GM19025 (cell line): ENCODE results near the gene NFAM1.

ENCODE experiments used
- ATAC-seq: cut with Tn5 transposase; IDR thresholded peaks from one replicate; pipeline ENCODE4 v1.9.1; 2021; ENCODE audit warnings: mild to moderate bottlenecking, low read depth, moderate library complexity; ENCODE audit not compliant: unreplicated experiment

NFAM1 gene, protein sequence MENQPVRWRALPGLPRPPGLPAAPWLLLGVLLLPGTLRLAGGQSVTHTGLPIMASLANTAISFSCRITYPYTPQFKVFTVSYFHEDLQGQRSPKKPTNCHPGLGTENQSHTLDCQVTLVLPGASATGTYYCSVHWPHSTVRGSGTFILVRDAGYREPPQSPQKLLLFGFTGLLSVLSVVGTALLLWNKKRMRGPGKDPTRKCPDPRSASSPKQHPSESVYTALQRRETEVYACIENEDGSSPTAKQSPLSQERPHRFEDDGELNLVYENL

GRCh38 chr22:42432020-42432596, at the start of gene NFAM1:
Gene NFAM1, minus strand, starts transcription at chr22:42432403. Its CDS starts 46 bp downstream, at chr22:42432357.
- no peak for ATAC-seq

DNA sequence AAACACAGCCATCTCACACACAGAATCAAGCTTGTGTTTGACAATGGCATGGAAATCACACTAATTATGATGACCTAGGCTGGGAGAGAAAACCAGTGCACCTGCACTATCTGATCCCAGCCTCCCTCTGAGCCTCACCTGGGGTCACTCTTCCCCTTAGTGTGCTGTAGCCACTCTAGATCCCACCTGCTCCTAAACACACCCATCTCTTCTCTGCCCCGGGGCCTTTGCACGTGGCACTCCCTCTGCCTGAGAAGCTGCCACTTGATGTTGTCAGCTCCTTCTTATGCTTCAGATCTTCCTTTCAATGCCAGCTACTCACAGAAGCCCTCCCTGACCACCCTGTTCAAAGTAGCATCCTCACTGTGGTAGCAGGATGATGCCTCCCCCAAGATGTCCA, 42.9 kb upstream of the NFAM1 start:
- no peak for ATAC-seq

GRCh38 chr22:42473484-42474193, 41.4 kb upstream of the NFAM1 start:
- no peak for ATAC-seq

DNA sequence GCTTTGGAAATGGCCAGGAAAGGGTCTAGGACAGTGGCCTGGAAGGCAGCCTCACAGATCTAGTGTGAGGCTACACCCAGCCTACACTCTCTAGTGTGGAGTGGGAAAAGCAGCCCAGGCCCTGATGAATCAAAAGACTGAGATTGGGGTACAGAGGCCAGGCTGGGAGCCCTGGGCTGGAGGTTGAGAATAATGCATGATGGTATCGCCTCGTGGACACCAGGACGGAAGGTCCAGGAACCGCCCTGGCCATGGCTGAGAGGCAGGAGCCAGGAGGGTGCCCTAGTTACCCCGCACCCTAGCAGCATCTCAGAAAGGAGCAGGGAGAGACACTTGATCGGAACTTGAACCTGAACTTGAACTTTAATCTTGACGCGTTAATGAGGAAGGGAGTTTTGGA, 40.5 kb upstream of the NFAM1 start:
- ATAC-seq: no peak

GRCh38 chr22:42471441-42471840, 39.2 kb upstream of the NFAM1 start:
- ATAC-seq: no peak

DNA sequence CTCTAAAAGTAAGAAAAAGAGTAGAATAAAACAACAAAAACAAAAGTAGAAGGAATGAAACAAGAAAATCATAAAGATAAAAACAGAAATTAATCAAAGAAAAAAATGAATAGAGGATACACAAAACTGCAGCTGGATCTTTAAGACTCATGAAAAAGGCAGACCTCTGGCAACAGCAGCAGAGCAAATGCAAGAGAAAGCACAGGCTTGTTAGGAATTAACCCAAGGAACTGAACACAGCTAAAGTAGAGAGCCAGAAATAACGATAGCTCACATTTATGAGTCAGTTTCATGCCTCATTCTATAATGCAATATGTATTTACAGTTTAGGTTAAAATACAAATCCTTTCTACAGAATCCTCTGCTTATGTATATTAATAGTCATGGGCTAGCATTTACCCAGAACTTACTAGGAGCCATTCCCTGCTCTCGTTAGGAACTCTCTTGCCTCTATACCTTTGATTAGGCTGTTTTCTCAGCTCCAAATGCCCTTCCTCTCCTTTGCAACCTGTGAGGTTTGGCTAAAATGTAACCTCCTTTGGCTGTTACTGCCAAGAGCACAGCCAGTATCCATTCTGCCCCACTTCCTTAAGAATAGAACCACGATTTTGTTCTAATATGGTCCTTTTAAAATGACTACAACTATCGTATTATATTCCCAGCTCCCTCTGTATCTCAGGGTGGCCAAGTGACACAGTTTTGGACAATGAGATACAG, 38.3 kb upstream of the NFAM1 start:
- ATAC-seq: no peak

DNA sequence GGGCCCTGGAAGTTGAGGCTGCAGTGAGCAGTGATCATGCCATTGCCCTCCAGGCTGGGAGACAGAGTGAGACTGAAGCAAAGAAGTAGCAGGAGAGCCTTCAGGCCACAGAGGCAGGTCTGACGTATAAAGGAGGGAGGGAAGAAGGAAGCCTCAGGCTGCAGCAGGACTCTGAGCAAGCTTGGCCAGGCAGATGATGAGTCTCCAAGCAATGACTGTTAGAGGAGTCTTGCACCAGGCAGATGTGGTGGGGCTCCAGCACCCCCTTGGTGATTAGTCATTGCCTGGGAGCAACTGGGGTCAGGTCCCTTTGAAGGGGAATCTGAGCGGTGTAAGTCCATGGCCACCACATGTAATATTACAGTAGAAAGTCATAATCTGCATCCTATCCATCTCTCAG, 36.6 kb upstream of the NFAM1 start:
- no peak for ATAC-seq

- no peak for ATAC-seq
These were observed 29.8 kb upstream of the NFAM1 start for GRCh38 chr22:42462016-42462415.

DNA sequence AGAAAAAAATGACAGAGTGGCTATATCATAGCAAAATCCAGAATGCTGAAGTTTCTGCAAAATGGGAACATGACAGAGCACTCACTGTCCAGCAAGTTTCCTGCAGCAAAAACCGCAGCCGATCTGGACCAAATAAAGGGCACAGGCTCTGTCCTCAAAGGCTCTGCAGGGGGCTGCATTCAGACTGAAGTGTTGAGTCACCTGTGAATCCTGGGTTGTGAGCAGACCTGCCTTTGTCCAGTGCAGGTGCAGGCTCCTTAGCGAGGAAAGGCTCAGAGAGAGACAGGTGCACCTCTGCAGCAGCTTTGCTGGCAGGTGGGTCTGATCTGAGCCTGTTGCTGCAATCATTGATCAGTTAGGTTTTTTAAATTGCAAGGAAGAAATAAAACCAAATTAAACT, 29.3 kb upstream of the NFAM1 start:
- no peak for ATAC-seq

DNA sequence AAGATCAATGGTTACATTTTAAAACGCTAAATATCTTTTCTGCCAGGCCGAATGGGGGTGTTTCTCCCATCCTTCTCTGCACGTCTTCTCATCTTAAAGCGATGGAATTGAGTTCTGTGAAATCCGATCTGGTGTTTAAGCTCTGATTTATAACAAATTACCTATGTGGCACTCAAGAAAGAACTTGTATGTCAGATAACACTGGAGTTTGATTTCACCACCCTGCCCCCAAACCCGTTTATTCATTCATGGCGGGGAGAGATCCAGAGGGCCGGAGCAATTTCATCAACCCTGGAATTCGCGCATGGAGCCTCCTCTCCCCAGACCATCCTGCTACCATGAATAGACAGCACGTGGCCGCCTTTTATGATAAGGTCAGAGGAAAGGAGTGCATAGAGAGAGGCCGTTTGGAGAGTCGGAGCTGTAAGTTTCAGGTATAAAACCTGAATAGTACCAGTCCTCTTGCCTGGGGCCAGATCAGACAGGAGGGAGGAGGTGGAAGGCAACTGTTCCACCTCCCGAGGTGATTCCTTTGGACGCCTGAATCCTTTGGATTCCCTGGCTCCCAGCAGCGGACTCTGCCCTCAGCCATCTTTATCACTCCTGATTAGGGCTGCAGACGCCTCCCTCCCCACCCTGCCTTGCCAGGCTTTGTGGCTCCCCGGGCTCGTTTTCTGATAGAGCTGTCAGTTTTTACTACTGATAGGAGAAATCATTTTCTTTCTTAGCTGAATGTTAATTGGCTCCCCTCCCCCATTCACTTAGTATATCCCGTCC, 27.3 kb upstream of the NFAM1 start:
- no peak for ATAC-seq

GRCh38 chr22:42452916-42453315, 20.7 kb upstream of the NFAM1 start:
- ATAC-seq: no peak

DNA sequence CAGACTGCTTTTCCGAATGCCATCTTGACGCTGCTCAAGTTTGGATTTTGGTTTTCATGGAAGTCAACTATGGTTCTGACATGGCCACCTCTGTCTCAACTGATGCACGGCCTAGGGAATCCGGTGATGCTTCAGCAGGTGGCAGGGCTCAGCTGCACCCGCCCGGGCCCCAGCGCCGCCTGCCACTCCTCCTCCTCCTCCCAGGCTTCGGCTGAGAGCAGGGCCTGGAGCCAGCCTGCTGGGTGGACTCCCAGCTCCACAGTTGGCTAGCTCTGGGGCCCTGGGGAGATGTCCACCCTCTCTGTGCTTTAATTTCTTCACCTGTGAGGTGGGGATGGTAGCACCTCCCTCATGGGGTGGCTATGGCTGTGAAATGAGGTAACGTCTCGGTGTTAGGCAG, 20.3 kb upstream of the NFAM1 start:
- no peak for ATAC-seq

DNA sequence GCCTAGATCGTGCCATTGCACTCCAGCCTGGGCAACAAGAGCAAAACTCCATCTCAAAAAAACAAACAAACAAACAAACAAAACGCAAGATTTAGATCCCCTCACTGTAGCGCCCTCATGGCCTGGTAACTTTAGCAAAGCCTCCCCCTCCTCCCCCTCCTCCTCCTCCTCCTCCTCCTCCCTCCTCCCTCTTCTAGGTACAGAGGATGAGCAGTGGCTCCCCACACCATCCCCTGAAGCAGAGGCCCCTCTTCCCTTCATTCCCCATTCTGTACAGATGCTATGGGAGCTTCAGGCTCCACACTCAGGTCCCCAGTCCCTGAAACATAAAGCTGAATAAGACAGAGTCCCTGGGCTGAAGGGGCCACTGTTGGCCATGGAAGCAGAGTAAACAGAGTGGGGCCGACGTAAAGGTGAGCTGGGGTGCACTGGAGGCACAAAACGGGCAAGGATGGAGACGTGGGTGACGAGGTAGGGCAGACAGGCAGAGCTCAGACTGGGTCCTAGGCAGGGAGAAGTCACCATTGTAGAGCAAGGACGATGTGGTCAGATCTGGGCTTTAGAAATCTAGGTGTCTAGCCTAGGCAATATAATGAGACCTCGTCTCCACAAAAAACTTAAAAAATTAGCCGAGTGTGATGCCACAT, 19.4 kb upstream of the NFAM1 start:
- ATAC-seq: no peak

- no peak for ATAC-seq
These were observed 18.7 kb upstream of the NFAM1 start for GRCh38 chr22:42450862-42451261.

- ATAC-seq: no peak
These were observed 13.9 kb upstream of the NFAM1 start for GRCh38 chr22:42446151-42446550.

DNA sequence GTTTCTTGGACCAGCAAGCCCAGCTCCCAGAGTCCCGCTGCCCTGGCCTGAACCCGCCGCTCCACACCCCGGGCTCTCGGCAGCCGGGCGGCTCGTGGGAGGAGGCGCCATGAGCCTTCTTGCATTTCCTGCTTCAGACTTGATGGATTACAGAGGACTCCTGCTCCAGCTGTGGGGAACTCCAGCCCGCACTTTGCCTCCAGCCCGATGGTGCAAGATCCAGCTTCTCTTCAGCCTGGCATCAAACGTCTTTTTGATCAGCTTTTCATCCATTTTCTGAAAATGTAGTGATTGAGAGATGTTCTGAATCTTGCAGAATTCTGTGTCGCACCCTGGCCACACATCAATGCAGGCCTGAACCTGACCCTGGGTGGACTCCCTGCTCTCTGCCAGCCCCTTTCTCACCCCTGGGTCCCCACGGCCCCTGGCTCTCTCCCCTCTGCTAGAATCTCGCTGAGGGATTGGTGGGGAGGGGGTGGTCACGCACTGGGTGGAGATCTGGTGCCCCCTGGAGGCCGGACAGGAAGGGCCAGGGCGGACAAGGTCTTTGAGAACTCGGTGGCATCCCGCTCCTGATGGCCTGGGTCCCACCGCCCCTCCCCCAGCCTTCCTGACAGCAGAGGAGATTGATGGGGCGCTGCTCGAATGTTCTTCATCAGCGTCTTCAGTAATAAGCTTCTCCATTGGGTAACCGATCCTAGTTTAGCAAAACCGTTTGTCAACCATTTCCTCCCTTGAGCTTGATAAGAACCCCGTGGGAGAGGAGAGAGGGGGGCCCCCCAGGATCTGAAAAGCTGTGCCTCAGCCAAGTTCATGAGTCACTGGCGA, 12.1 kb upstream of the NFAM1 start:
- ATAC-seq: no peak

- ATAC-seq: no peak
These were observed 11.3 kb upstream of the NFAM1 start for GRCh38 chr22:42443240-42444076.

DNA sequence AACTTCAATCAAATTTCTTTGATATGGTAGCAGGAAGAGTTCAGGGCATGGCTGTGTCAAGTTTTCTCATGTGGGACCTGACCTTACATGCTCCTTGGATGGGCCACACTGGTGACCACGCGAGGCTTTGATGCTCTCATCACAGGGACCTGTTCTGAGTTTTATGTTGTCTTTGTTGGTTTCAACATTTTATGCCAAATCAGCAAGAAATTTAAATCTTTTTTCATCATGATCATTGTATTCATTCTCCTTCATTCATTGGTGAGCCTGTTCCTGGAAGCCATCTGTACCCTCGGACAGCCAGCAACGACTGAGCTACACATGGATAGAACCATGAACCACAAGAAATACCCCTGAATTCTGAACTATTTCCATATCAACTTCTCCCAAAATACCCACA, 10.5 kb upstream of the NFAM1 start:
- ATAC-seq: no peak
